ENCODE data around the gene MRGPRD. TPM values are rescaled to one million over a fixed set of nuclear protein-coding genes. Genes with fewer than 3 reads are reported as not detected.

MRGPRD gene
- total RNA-seq, 1 donor, result not detected

DNA sequence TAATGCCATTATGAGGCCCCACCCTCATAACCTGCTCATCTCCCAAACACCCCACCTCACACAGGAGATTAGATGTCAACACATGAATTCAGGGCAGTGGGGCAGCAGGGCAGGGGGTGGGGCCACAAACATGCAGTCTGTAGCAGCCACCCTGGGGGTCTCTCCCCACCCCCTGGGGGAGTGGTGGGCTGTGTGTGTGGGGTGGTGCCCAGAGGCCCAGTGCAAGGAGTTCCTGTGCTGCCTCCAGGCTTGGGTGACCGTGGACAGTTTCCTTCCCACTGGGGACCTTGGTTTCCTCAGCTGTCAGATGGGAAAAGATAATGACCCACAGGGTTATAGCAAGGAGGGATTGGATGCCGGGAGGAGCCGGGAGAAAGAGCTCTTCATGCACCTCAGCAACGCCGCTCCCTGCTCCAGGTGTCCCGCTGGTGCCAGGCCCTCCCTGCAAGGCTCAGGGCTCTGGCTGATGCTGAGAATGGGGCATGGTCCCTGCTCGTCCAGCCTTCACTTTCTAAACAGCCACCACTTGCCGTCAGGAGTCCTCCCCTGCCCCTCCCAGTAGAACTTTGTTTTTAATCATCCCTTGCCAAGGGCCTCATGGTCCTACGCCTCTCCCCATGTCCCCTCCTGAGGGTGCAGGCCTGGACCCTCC lies 34.2 kb upstream of the MRGPRD start:
- H3K4me3 ChIP-seq (ENCODE audit: low read depth, low read length), result no peak overlapping the region
- TF ChIP-seq, protein P1, sequence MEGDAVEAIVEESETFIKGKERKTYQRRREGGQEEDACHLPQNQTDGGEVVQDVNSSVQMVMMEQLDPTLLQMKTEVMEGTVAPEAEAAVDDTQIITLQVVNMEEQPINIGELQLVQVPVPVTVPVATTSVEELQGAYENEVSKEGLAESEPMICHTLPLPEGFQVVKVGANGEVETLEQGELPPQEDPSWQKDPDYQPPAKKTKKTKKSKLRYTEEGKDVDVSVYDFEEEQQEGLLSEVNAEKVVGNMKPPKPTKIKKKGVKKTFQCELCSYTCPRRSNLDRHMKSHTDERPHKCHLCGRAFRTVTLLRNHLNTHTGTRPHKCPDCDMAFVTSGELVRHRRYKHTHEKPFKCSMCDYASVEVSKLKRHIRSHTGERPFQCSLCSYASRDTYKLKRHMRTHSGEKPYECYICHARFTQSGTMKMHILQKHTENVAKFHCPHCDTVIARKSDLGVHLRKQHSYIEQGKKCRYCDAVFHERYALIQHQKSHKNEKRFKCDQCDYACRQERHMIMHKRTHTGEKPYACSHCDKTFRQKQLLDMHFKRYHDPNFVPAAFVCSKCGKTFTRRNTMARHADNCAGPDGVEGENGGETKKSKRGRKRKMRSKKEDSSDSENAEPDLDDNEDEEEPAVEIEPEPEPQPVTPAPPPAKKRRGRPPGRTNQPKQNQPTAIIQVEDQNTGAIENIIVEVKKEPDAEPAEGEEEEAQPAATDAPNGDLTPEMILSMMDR (IDR thresholded peaks at IDR 0.05; ENCODE audit: insufficient read depth, low read depth, low read length), result no peak
- no peak for DNase-seq (ENCODE audit: low read depth)

DNA sequence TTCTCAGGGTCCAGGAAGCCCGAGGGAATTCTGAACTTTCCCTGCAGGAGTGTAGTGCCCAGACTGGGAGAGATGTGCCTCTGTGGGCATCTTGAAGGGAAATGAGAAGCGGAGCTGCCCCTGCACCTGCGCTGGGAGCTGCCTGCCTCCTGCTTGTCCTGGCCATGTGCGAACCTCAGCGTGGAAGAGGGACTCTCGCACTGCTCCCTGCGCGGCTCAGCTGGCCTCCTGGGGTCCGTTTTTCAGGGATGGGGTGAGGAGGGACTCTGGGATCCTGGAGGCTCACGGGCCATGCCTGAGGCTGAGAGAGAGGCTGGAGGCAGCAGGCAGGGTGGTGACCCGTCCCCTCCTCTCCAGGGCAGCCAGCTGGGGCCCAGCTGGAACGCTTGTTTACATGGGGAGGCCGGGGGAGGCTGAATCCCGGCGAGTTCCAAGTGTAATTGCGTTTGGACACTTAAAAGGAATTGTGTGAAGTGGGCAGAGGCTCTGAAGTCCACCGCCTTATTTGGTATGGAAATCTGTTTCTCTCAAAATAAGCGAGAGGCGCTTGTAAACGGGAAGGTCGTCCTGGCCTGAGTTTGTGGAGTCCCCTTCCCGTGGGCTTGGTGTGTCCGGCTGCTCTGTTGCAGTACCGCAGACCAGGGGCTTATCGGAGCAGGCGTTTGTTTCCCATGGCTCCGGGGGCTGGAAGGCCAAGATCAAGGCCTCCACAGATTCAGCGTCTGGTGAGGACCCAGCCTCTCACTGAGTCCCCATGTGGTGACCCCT lies 33.5 kb upstream of the MRGPRD start:
- peak overlapping the region; percentile 64 for H3K4me3 ChIP-seq (ENCODE audit: low read depth, low read length)
- DNase-seq (ENCODE audit: low read depth), result peak; percentile 95
- TF ChIP-seq, protein P1 (IDR thresholded peaks at IDR 0.05; ENCODE audit: insufficient read depth, low read depth, low read length), result no peak

- peak within 1 kb of the TSS; percentile 64 for H3K4me3 ChIP-seq (ENCODE audit: low read depth, low read length)
Observed at GRCh38 chr11:69013009-69013951, 32.5 kb upstream of the MRGPRD start, which contains the start of gene MRGPRF. Gene MRGPRF, minus strand, starts transcription at chr11:69013246. Its CDS starts 3,345 bp downstream, at chr11:69009901.

DNA sequence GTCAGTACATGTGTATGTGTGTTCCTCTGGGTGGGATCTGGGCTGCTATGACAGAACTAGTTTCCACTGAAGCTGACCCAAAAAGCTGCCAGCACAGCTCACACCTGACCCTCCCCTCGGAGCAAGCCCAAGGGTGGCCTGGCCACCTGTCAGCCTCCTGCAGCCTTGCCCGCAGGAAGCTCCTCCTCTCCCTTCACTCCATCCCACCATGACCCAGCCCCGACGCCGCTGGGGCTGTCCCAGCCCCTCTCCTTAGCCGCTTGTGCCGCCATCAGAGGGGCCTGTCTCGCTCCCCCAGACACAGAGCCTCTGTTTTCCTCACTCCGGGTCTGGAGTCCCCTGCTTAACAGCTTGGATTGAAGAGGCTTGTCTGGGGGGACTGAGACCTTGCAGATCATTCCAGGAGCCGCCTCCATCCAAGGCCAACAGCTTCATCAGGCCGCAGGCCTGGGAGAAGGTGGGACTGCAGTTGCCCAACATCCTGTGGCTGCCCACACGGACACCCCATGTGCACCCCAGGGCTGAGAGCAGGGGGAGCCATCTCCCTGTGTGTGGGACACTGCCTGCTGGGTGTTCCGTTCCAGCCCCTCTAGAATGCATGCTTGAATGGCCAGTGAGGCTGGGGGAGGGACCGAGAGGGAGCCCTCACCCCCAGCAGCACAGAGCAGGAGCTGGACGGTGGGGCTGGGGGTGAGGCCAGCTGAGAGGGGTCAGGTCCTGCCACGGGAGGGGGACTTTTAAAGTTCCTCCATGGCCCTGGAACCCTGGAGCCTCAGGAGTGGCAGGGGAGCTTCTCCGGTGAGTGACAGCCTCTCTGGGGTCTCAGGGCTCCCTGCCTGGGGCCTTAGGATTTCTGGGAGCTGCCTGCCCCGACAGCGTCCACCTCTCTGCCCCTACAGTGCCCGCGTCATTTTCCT lies 31.6 kb upstream of the MRGPRD start:
- peak overlapping the region; percentile 64 for H3K4me3 ChIP-seq (ENCODE audit: low read depth, low read length)
- peak; percentile 75 for DNase-seq (ENCODE audit: low read depth)
- TF ChIP-seq, protein P1 (IDR thresholded peaks at IDR 0.05; ENCODE audit: insufficient read depth, low read depth, low read length), result peak; percentile 10

More at GRCh38 chr11:69013009-69013951, 32.5 kb upstream of the MRGPRD start, which contains the start of gene MRGPRF:
- DNase-seq (ENCODE audit: low read depth), result peak; percentile 92
- TF ChIP-seq, protein P1 (IDR thresholded peaks at IDR 0.05; ENCODE audit: insufficient read depth, low read depth, low read length), result peak; percentile 69

GRCh38 chr11:69011624-69012091 lies 30.9 kb upstream of the MRGPRD start:
- TF ChIP-seq, protein P1 (IDR thresholded peaks at IDR 0.05; ENCODE audit: insufficient read depth, low read depth, low read length), result no peak
- peak overlapping the region; percentile 64 for H3K4me3 ChIP-seq (ENCODE audit: low read depth, low read length)
- no peak for DNase-seq (ENCODE audit: low read depth)

All from fibroblast of villous mesenchyme (primary cell).